ENCODE data around the gene MRPS22.

MRPS22 gene

DNA sequence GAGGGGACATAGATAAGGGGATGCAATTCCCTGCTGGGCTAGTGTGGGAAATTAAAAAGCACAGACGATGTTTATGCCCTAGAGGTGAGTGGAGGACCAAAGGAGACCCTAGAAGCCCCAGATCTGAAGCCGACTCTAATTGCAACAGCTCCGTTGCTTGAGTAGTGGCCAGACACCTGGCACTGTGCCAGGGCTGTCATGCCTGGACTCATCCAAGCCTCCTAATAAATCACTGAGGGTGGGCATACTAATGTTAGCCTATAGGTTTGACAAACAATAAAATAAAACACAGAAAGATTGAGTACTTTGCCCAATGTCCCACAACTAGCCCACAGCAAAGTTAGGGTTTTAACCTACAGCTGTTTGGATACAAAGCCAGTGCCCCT is 25.4 kb upstream of the MRPS22 start:
- H3K4me3 ChIP-seq (ENCODE audit: low read length), result no peak overlapping the region
- DNase-seq (ENCODE audit: low read depth), result no peak
- TF ChIP-seq, protein P1, sequence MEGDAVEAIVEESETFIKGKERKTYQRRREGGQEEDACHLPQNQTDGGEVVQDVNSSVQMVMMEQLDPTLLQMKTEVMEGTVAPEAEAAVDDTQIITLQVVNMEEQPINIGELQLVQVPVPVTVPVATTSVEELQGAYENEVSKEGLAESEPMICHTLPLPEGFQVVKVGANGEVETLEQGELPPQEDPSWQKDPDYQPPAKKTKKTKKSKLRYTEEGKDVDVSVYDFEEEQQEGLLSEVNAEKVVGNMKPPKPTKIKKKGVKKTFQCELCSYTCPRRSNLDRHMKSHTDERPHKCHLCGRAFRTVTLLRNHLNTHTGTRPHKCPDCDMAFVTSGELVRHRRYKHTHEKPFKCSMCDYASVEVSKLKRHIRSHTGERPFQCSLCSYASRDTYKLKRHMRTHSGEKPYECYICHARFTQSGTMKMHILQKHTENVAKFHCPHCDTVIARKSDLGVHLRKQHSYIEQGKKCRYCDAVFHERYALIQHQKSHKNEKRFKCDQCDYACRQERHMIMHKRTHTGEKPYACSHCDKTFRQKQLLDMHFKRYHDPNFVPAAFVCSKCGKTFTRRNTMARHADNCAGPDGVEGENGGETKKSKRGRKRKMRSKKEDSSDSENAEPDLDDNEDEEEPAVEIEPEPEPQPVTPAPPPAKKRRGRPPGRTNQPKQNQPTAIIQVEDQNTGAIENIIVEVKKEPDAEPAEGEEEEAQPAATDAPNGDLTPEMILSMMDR (conservative IDR thresholded peaks at IDR 0.05; ENCODE audit: low read depth, low read length), result no peak

DNA sequence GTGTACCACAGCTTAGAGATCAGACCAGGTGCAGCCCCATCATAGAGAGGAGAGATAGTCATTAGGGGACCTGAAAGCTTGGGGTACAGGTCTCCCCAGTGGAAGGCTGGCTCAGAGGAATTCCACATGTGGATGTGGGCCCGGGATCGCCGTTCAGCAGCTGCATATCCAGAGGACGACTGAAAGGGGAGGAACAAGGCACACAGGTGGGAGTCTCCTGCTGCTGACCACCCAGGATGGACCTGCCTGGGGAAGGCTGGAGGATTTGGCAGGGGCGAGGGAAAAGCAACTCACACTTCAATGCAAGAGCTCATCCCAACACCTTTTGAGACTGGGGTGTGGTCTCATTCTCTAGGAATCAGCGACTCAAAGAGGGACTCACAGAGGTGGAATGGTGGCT is 25.0 kb upstream of the MRPS22 start:
- no peak overlapping the region for H3K4me3 ChIP-seq (ENCODE audit: low read length)
- no peak for DNase-seq (ENCODE audit: low read depth)
- TF ChIP-seq, protein P1 (conservative IDR thresholded peaks at IDR 0.05; ENCODE audit: low read depth, low read length), result no peak

DNA sequence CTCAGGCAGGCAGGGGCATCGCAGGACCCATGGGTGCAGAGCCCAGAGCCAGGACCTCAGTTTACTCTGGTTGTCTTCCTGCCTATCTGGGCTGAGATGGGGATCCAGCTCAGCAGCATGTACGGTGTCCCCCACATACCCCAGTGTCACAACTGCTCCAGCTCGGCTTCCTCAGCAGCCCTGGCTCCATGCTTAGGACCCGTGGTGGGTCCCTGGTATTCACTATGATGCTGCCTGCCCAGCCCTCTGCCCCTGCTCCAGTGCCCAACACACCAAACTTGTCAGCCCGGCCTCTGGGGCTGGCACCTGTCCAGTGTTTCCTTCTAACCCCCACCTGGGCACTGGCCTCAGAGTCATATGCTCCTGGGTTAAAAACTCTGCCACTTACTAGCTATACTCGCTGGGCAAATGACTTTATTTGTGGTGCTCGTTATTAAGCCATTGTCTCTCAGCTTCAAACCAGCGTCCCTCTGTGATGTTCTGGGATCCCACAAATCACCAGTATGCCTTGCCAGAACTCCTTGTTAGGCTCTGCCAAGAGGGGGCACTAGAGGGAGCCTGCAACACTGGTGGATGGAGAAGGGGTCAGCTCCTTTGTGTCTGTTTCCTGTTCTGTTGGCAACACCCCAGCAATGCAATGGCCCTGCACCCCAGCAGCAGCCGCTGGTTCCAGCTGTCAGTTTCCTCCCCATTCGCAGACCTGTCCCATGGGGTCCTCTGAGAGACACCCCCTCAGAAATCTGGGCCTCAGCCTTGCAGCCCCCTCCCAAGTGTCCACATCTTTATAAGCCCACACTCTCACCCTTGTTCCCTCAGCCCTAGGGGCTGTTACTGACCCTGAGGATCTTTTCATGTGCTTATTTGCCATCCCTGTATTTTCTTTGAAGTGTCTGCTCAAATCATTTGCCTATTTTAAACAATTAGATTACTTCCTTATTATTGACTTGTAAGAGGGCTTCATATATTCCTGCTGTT is 24.1 kb upstream of the MRPS22 start:
- DNase-seq (ENCODE audit: low read depth), result no peak
- no peak overlapping the region for H3K4me3 ChIP-seq (ENCODE audit: low read length)
- TF ChIP-seq, protein P1 (conservative IDR thresholded peaks at IDR 0.05; ENCODE audit: low read depth, low read length), result peak; percentile 68

DNA sequence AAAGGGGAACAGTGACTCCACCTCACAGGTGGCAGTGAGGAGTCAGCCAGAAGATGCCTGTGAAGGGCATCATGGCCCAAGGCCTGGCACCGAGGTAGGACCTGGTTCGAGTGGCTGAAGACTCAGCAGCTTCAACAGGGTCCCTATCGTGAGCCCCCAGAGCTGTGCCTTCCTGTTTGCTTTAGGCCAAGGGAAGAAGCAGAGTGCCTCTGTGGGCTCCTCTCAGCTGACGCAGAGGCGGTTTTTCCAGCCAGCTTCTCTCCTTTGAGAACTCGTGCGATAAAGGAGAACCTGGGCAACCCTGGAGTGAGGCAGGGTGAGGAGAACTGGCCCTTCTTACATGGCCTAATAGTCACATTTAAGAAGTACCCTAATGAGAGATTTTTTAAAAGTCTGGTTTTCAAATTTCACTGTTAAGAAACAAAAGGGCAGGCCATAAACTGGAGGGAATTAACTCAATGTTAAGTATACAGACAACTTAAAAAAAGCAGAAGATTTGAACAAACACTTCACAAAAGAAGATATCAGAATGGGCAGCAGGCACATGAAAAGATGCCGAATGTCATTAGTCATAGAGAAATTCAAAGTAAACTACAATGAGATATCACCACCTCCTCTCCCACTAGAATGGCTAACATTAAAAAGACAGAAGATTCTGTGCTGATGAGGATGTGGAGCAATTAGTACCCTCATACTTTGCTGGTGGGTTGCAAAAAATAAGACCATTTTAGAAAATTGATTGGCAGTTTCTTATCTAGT is 23.1 kb upstream of the MRPS22 start:
- TF ChIP-seq, protein P1 (conservative IDR thresholded peaks at IDR 0.05; ENCODE audit: low read depth, low read length), result no peak
- DNase-seq (ENCODE audit: low read depth), result no peak
- H3K4me3 ChIP-seq (ENCODE audit: low read length), result no peak overlapping the region

DNA sequence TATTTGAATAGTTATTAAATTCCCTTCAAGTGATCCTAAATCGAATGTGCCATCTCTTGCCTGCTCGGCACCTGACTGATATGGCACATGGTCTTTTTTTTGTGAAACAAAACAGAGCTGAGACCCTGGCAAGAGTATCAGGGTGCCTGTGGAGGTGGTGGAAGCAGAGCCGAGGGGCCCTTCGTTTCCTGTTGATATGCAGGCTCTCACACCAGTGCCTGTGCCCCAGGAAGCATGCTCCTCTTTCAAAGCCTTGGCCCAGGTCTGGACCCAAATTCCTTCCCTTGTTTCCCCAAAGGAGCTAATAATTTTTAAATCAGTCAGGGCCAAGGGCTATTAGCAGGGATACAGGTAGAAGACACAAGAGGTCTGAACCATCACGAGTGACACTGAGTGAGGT is 21.5 kb upstream of the MRPS22 start:
- TF ChIP-seq, protein P1 (conservative IDR thresholded peaks at IDR 0.05; ENCODE audit: low read depth, low read length), result no peak
- no peak for DNase-seq (ENCODE audit: low read depth)
- no peak overlapping the region for H3K4me3 ChIP-seq (ENCODE audit: low read length)

DNA sequence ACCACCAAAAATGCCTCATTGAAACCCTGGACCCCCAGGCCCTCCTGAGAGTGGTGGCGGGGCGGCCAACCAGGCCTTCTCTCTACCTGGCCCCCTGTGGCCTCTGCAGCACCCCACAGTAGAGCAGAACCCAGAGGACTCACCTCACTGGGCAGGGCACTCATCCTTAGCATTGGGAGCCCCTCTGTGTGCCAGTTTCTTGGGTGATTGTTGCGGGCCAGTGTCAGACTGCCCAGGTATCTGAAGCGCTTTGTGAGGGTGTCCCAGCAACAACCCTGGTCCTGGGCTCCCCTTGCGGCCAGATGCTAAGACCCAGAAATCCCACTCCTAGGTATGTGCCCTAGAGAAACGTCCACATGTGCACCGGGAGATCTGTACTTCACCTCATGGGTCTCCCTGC is 20.7 kb upstream of the MRPS22 start:
- TF ChIP-seq, protein P1 (conservative IDR thresholded peaks at IDR 0.05; ENCODE audit: low read depth, low read length), result no peak
- H3K4me3 ChIP-seq (ENCODE audit: low read length), result no peak overlapping the region
- DNase-seq (ENCODE audit: low read depth), result no peak
